ENCODE data around the gene USP54. TPM values are rescaled to one million over a fixed set of nuclear protein-coding genes. Genes with fewer than 3 reads are reported as not detected.

The USP54 gene
- total RNA-seq, 2 experiments from 2014 or later, result 4.3 to 4.5 TPM

DNA sequence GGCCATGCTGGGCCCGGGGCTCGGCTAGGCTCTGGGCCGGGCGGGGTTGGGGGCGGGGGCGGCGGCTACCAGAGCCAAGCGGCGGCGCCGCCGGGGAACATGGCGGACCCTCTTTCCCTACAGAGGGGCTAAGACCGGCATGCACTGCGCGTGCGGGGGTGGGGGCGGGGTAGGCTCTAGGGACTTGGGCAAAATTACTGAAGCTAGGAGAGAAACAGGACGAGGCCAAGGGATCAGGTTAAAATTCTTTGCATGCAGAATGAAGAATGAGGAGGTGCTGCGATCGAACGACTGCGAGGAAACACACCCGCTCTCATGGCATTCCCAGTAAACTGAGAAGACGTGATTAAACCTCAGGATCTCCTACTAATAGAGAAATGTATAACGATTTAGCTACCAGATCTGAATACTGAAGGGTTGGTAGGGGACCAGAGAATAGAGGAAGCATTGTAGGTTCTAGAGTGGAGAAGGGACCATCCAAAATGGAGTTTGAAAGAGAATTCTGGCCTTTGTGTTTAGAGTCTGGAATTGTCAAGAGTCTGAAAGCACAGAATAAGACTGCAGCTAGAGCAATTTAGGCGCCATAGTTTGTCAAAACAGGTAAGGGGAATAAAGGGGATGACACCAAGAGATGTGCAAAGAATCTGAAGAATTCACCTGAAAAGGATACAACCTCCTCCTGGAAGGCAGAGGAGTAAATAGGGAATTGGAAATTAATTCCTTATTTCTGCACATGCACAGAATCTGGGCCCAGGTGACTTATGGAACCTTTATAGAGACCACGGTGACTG is 95.1 kb downstream of the USP54 start, which contains the start of gene PPP3CB:
PPP3CB (minus strand) TSS at position 141 of the 791 bp plus-strand sequence; CDS start at position 6, 135 bp downstream.
- DNase-seq, result peak; percentile 96
- intact Hi-C loops (cut with DNase I, micrococcal nuclease), result loop anchor here (1.0 to 10.0 kb wide), 18 partner anchors 16 to 804 kb away; partner anchors contain the start of genes ANXA7 (in 2 of the 2), CFAP70 (in 2 of the 2), MRPS16 (in 2 of the 2) and P4HA1 (in 2 of the 2)
- H3K36me3 Mint-ChIP-seq (ENCODE audit: low read depth), result peaks cover 12% of the 10 kb centered on the region
- H3K27ac Mint-ChIP-seq, result peak within 1 kb of the TSS; percentile 99
- no peaks in the 10 kb centered on the region for H3K9me3 Mint-ChIP-seq (ENCODE audit: low read depth)
- POLR2A ChIA-PET, result interaction anchor here (0.6 to 1.6 kb wide), 5 partner anchors 20 to 283 kb away, joined by 4 to 7 read pairs (median 4); partner anchors contain the start of gene DNAJC9
- peaks cover 45% of the 10 kb centered on the region for H3K4me1 Mint-ChIP-seq
- CTCF ChIA-PET, result no interaction called here
- H3K27me3 Mint-ChIP-seq, result no peaks in the 10 kb centered on the region
- peak within 1 kb of the TSS; percentile 91 for H3K4me3 Mint-ChIP-seq
- peak; percentile 81 for ATAC-seq

DNA sequence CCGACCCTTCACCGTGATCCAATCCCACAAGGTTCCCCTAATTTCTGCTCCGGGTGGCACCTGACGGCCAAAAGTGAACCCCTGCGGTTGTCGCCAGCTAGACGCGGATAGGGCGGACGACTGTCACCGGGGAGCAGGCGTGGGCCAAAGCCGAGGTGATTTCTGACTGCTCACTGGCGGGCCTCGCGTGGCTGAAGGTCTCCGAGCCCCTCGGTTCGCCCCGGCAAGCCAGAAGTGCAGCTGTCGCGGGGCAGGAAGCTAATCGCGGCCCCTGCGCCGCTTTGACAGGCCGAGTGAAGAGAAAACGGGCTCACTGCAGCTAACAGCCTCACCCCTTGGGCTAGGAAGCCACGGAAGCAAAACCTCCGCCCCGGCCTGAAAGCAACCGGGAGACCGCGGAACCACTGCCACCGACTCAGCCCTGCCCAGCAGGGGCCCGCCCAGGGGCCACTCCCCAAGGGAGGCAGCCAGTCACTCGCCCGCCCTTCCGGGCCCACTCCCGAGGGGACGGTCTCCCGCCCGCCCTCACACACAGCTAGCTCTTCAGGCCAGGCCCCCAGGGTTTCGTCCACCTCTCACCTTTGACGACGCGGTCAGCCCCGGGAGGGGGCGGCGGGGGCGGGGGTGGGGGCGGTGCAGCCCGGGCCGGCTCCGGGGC is 95.8 kb downstream of the USP54 start:
- Mint-ChIP-seq H3K36me3 (ENCODE audit: low read depth) (peaks cover 12% of the 10 kb centered on the region), H3K27ac (peak overlapping the region; percentile 89), H3K27me3 (no peaks in the 10 kb centered on the region), H3K9me3 (ENCODE audit: low read depth) (no peaks in the 10 kb centered on the region), H3K4me3 (peak overlapping the region; percentile 91), H3K4me1 (peaks cover 43% of the 10 kb centered on the region)
- ATAC-seq (peak; percentile 90), DNase-seq (peak; percentile 93)
- ChIA-PET CTCF (interaction anchor here (0.7 to 1.6 kb wide), 2 partner anchors 16 to 1087 kb away, joined by 3 to 6 read pairs; no protein-coding TSS in a partner anchor), POLR2A (interaction anchor here (0.5 to 1.6 kb wide), 9 partner anchors 20 to 505 kb away, joined by 3 to 7 read pairs (median 5); partner anchors contain the start of gene DNAJC9)
- intact Hi-C loops (cut with DNase I, micrococcal nuclease), result loop anchor here (1.0 to 10.0 kb wide), 13 partner anchors 15 to 803 kb away; partner anchors contain the start of genes CFAP70 (in 2 of the 2), P4HA1 (in 2 of the 2), ANXA7 (in 1 of the 2) and DNAJC9 (in 1 of the 2)

DNA sequence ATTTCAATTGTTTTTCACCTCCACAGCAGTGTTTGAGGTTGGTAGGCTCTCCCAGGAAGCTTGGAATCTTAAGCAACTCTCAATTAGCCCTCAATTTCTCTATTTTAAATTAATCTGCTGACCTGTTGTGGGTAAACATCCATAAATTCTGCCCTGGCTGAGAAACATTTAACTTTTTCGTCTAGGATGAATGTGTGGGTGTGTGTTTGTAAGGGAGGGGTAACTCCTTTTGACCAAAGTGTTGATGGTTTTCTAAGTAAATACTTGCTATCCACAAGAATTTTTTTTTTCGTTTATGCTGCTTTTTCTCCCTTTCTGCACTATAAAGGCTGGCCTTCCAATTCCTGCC is 96.3 kb downstream of the USP54 start:
- Mint-ChIP-seq H3K4me1 (peaks cover 46% of the 10 kb centered on the region), H3K27me3 (no peaks in the 10 kb centered on the region), H3K9me3 (ENCODE audit: low read depth) (no peaks in the 10 kb centered on the region), H3K36me3 (ENCODE audit: low read depth) (peaks cover 12% of the 10 kb centered on the region), H3K4me3 (peak overlapping the region; percentile 91), H3K27ac (peak overlapping the region; percentile 89)
- CTCF ChIA-PET, result interaction anchor here (0.7 to 1.6 kb wide), 2 partner anchors 15 to 1086 kb away, joined by 3 to 6 read pairs; no protein-coding TSS in a partner anchor
- POLR2A ChIA-PET, result interaction anchor here (0.6 to 1.6 kb wide), 4 partner anchors 35 to 505 kb away, joined by 3 to 6 read pairs (median 6); no protein-coding TSS in a partner anchor
- DNase-seq (no peak), ATAC-seq (no peak)
- intact Hi-C loops (cut with DNase I, micrococcal nuclease), result loop anchor here (1.0 to 10.0 kb wide), 13 partner anchors 15 to 803 kb away; partner anchors contain the start of genes CFAP70 (in 2 of the 2), P4HA1 (in 2 of the 2), ANXA7 (in 1 of the 2) and DNAJC9 (in 1 of the 2)

- intact Hi-C loops (cut with DNase I, micrococcal nuclease), result loop anchor here (2.0 to 10.0 kb wide), 3 partner anchors 135 to 399 kb away; partner anchors contain the start of genes CFAP70 (in 1 of the 2), MRPS16 (in 1 of the 2) and P4HA1 (in 1 of the 2)
- peak overlapping the region; percentile 65 for H3K4me3 Mint-ChIP-seq
- no peaks in the 10 kb centered on the region for H3K9me3 Mint-ChIP-seq (ENCODE audit: low read depth)
- CTCF ChIA-PET, result interaction anchor here (1.6 kb wide), 1 partner anchor 15 kb away, joined by 6 read pairs; no protein-coding TSS in a partner anchor
- DNase-seq (peak; percentile 9), ATAC-seq (no peak)
- no peak overlapping the region for H3K27ac Mint-ChIP-seq
- no peaks in the 10 kb centered on the region for H3K27me3 Mint-ChIP-seq
- peaks cover 14% of the 10 kb centered on the region for H3K36me3 Mint-ChIP-seq (ENCODE audit: low read depth)
- POLR2A ChIA-PET, result interaction anchor here (0.7 kb wide), 3 partner anchors 27 to 504 kb away, joined by 3 to 6 read pairs (median 5); no protein-coding TSS in a partner anchor
- peaks cover 50% of the 10 kb centered on the region for H3K4me1 Mint-ChIP-seq
Observed at GRCh38 chr10:73494213-73494612, 96.9 kb downstream of the USP54 start.

DNA sequence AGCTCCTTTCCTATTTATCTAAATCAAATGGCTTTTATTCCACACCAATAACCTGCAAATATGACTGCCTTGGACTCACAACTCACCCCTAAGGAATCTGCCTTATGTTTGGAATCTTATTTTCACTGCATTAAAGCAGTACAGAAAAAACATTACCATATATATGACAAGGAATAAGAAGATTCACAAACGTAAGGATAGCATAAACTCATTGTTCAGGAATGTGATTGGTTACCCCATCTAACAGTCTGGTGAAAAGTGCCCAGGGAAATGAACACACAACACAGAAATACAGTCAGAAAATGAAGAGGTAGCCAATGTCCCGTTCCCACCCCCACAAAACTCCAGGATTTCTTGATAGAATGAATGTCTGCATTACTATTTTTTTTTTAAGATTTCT is 97.4 kb downstream of the USP54 start:
- no peak for DNase-seq
- ChIA-PET POLR2A (interaction anchor here (0.7 kb wide), 1 partner anchor 27 kb away, joined by 3 read pairs; no protein-coding TSS in a partner anchor), CTCF (interaction anchor here (0.6 kb wide), 1 partner anchor 398 kb away, joined by 3 read pairs; no protein-coding TSS in a partner anchor)
- H3K4me3 Mint-ChIP-seq, result peak overlapping the region; percentile 65
- intact Hi-C loops (cut with DNase I, micrococcal nuclease), result loop anchor here (2.0 to 10.0 kb wide), 3 partner anchors 135 to 399 kb away; partner anchors contain the start of genes CFAP70 (in 1 of the 2), MRPS16 (in 1 of the 2) and P4HA1 (in 1 of the 2)
- peak overlapping the region; percentile 75 for H3K27ac Mint-ChIP-seq
- peaks cover 54% of the 10 kb centered on the region for H3K4me1 Mint-ChIP-seq
- H3K36me3 Mint-ChIP-seq (ENCODE audit: low read depth), result peaks cover 17% of the 10 kb centered on the region
- no peaks in the 10 kb centered on the region for H3K27me3 Mint-ChIP-seq
- ATAC-seq, result no peak
- H3K9me3 Mint-ChIP-seq (ENCODE audit: low read depth), result no peaks in the 10 kb centered on the region

- no peak overlapping the region for H3K27ac Mint-ChIP-seq
- peaks cover 28% of the 10 kb centered on the region for H3K36me3 Mint-ChIP-seq (ENCODE audit: low read depth)
- ChIA-PET CTCF (no interaction called here), POLR2A (no interaction called here)
- H3K4me3 Mint-ChIP-seq, result no peak overlapping the region
- intact Hi-C loops (cut with DNase I, micrococcal nuclease), result no loop called here
- peaks cover 24% of the 10 kb centered on the region for H3K4me1 Mint-ChIP-seq
- no peaks in the 10 kb centered on the region for H3K9me3 Mint-ChIP-seq (ENCODE audit: low read depth)
- DNase-seq (no peak), ATAC-seq (no peak)
- H3K27me3 Mint-ChIP-seq, result no peaks in the 10 kb centered on the region
Observed at GRCh38 chr10:73486601-73487000, 104.5 kb downstream of the USP54 start.

GRCh38 chr10:73485320-73485719 is 105.8 kb downstream of the USP54 start:
- CTCF ChIA-PET, result no interaction called here

DNA sequence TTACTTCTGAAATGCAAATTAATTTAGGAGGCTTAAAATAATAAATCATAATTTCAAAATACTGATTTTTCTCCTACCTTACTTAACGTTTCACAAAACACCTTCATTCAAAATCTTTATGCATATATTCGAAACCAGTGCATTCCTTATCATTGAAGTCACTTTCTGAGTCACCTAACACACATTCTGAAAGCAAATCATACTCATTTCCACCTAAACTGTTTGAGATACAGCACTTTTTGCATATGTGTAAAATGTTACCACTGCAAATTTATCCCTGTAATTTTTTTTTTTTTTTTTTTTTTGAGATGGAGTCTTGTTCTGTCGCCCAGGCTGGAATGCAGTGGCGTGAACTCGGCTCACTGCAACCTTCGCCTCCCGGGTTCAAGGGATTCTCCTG is 111.0 kb downstream of the USP54 start:
- Mint-ChIP-seq H3K27me3 (no peaks in the 10 kb centered on the region), H3K4me3 (no peak overlapping the region), H3K36me3 (ENCODE audit: low read depth) (peaks cover 32% of the 10 kb centered on the region), H3K9me3 (ENCODE audit: low read depth) (no peaks in the 10 kb centered on the region), H3K4me1 (peaks cover 31% of the 10 kb centered on the region), H3K27ac (no peak overlapping the region)
- DNase-seq (no peak), ATAC-seq (peak; percentile 81)
- CTCF ChIA-PET, result interaction anchor here (1.6 kb wide), 1 partner anchor 15 kb away, joined by 6 read pairs; no protein-coding TSS in a partner anchor
- POLR2A ChIA-PET, result no interaction called here
- intact Hi-C loops (cut with DNase I, micrococcal nuclease), result loop anchor here (1.0 kb wide), 1 partner anchor 15 kb away; no protein-coding TSS in a partner anchor

More at GRCh38 chr10:73485320-73485719, 105.8 kb downstream of the USP54 start:
- H3K4me3 Mint-ChIP-seq, result no peak overlapping the region
- H3K27ac Mint-ChIP-seq, result no peak overlapping the region
- POLR2A ChIA-PET, result no interaction called here
- peaks cover 28% of the 10 kb centered on the region for H3K36me3 Mint-ChIP-seq (ENCODE audit: low read depth)
- DNase-seq, result no peak
- intact Hi-C loops (cut with DNase I, micrococcal nuclease), result no loop called here
- peaks cover 29% of the 10 kb centered on the region for H3K4me1 Mint-ChIP-seq
- ATAC-seq, result no peak
- H3K9me3 Mint-ChIP-seq (ENCODE audit: low read depth), result no peaks in the 10 kb centered on the region
- no peaks in the 10 kb centered on the region for H3K27me3 Mint-ChIP-seq

- DNase-seq, result no peak
- Mint-ChIP-seq H3K27me3 (no peaks in the 10 kb centered on the region), H3K4me3 (no peak overlapping the region), H3K4me1 (peaks cover 31% of the 10 kb centered on the region), H3K9me3 (ENCODE audit: low read depth) (no peaks in the 10 kb centered on the region), H3K27ac (peak overlapping the region; percentile 78), H3K36me3 (ENCODE audit: low read depth) (peaks cover 33% of the 10 kb centered on the region)
- CTCF ChIA-PET, result no interaction called here
- peak; percentile 89 for ATAC-seq
- intact Hi-C loops (cut with DNase I, micrococcal nuclease), result loop anchor here in 1 of 2 experiments (1.0 to 5.0 kb wide), 3 partner anchors 64 to 916 kb away; partner anchors contain the start of genes ANXA7 and MRPS16
- POLR2A ChIA-PET, result no interaction called here
Observed at GRCh38 chr10:73478636-73479035, 112.5 kb downstream of the USP54 start.

DNA sequence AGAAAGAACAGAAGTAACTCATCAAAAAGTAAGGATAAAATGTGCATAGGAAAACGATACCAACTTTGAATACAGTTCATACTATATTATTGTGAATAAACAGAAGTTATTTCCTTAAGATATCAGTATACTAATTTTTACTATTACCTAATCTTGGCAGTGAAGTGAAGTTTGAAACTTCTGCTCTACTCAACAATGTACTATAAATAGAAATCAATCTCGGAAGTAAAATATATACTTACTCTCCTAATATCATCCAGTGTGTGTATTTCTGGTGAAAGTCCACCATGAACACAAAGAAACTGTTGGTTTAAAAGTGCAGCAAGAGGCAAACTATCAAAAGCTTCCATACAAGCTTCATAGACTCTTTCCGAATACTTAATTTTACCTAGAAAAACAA is 119.9 kb downstream of the USP54 start:
- ChIA-PET POLR2A (no interaction called here), CTCF (no interaction called here)
- H3K27ac Mint-ChIP-seq, result no peak overlapping the region
- H3K36me3 Mint-ChIP-seq (ENCODE audit: low read depth), result peaks cover 32% of the 10 kb centered on the region
- ATAC-seq, result no peak
- no peaks in the 10 kb centered on the region for H3K27me3 Mint-ChIP-seq
- no peak for DNase-seq
- intact Hi-C loops (cut with DNase I, micrococcal nuclease), result no loop called here
- H3K4me3 Mint-ChIP-seq, result no peak overlapping the region
- no peaks in the 10 kb centered on the region for H3K9me3 Mint-ChIP-seq (ENCODE audit: low read depth)
- H3K4me1 Mint-ChIP-seq, result peaks cover 3% of the 10 kb centered on the region

All from activated CD4-positive, alpha-beta T cell treated with anti-CD3 and anti-CD28 coated beads for 36 hours (primary cell).